ENCODE data around the gene HMOX1.
A peak's percentile ranks its signal among the peaks of the same experiment; 100 is the strongest.

The HMOX1 gene

DNA sequence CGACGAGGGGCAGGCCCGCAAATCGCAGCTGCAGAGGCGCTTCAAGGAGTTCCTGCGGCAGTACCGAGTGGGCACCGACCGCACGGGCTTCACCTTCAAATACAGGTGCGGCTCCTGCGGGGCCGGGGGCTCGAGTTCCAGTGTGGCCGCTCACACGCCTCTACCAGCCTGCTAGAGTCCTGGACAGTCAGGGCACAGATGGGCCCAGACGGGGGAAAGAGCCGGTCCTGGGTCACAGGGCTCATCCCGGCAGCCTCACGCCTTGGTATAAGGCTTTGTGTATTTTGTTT is 19.6 kb downstream of the HMOX1 start:
- DNase-seq (ENCODE audit: insufficient read length, low spot score) (no peak), FAIRE-seq (no peak)

DNA sequence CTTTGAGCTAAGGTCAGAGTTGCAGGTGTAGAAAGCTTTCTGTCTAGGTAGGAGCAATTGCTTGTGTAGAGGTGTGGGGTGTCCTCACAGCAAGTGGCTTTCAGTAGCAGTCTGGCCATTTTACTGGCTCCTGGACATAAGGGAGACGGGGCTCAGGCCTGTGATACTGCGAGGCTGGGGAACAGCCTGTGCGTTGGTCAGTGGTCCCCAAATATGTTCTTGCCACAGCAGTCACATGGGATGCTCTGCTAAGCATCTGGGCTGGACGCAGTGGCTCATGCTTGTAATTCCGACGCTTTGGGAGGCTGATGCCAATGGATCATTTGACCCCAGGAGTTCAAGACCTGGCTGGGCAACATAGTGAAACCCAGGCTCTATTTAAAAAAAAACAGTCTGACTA is 21.0 kb downstream of the HMOX1 start:
- DNase-seq (ENCODE audit: insufficient read length, low spot score) = no peak
- no peak for FAIRE-seq

DNA sequence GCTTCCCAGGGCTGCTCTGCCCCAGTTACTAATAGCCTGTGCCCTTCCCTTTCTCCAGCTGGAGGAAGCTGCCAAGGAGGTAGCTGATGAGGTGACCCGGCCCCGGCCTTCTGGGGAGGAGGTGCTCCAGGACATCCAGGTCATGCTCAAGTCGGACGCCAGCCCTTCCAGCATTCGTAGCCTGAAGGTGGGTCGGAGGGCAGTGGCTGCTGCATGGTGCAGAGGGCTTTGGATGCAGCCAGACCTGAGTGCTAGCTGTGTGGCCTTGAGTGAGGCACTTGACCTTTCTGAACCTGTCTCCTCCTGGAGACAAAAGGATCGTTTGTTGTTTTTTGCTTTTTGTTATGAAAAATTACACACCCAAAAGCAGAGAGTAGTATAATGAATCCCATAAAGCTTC is 22.5 kb downstream of the HMOX1 start:
- no peak for FAIRE-seq
- DNase-seq (ENCODE audit: insufficient read length, low spot score) = no peak

DNA sequence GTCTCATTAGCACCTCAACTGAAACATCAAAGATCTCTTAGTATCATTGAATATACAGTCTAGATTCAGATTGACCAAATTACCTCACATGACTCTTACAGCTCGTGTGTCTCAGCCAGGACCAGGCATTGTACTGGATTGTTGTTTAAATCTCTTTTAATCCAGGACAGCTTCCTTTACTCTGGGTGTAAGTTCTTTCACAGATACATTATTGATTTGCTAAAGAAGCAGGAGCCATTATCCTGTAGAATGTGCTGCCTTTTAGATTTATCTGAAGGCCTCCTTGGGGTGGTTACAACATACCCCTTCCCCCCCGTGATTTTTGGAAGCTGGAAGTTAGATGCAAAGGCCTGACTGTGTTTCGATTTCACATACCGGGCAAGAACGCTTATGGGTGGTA is 23.3 kb downstream of the HMOX1 start:
- DNase-seq (ENCODE audit: insufficient read length, low spot score) = no peak
- no peak for FAIRE-seq

DNA sequence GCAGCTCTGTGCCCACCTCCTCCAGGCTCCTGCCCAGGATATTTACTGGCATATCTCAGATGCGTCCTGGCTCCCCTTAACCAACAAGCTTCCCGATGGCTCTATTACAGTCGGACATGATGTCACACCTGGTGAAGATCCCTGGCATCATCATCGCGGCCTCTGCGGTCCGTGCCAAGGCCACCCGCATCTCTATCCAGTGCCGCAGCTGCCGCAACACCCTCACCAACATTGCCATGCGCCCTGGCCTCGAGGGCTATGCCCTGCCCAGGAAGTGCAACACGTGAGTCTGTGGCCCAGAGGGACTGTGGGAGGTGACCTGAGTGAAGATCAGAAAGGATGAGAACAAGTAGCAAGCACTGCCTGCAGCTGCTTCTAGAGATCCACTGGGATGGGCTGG is 25.5 kb downstream of the HMOX1 start:
- DNase-seq (ENCODE audit: insufficient read length, low spot score) (no peak), FAIRE-seq (no peak)

DNA sequence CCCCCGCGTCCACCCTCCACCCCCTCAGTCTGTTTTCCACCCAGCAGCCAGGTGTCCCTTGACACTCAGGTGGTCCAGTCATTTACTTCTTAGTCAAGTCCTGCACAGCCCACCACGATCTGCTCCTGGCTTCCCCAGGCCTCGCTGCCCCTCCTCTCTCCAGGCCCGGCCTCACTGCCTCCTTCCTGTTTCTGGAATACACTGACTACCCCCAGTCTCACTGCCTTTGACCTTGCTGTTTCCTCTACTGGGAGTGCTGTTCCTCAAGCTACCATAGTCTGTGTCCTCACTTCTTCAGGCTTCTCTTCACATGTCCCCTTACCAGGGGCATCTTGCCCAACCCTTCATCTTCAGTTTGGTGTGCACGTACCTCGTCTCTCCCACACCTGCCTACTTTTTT is 26.5 kb downstream of the HMOX1 start:
- FAIRE-seq (no peak), DNase-seq (ENCODE audit: insufficient read length, low spot score) (no peak)

DNA sequence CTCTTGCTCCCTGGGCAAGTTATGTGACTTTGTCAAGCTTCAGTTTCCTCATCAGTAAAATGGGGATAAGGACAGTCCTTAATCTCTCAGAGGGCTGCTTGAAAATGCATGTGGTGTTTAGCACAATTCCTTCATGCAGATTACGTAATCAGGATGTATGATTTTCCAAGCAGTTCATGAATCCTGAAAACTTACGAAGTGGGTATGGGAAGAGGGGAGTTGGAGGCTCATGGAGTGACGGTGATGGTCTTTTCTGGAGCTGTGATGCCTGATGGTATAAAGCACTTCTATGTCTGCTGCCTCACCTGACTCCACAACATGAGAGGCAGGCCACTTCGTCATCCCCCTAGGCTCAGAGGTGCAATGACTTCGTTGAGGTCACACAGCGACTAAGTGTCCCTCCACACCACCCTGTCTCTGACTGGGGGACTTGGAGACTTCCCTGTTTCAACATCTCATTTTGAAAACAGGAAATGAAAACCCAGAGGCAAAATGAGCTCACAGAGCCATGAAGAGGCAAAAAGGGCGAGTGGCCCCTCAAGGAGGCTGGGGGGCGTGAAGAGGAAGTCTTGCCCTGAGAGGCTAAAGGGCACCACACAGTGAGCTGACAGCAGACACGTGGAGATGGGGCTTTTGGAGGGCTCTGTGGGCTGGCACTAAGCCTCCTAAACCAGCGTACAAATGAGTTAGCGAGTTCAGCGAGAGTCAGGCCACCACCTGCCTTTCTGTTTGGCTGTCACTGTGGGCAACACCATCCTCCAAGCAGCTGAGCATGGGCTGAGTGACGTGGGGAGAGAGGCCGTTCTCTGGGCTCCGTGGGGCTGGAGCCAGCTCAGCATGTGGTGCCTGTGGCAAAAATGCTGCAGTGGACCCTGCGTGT is 29.1 kb downstream of the HMOX1 start:
- FAIRE-seq (no peak), DNase-seq (ENCODE audit: insufficient read length, low spot score) (no peak)

DNA sequence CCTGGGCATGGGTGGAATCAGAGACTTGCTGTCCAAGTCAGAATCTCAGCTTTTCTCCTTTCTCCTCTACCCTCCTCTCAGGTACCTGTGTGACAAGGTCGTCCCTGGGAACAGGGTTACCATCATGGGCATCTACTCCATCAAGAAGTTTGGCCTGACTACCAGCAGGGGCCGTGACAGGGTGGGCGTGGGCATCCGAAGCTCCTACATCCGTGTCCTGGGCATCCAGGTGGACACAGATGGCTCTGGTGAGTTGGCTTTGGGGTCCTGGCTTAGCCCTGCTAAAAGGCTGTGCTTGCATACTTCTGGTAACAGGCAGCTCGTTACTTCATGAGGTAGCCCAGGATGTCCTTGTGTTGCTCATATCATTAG is 29.8 kb downstream of the HMOX1 start:
- FAIRE-seq = no peak

DNA sequence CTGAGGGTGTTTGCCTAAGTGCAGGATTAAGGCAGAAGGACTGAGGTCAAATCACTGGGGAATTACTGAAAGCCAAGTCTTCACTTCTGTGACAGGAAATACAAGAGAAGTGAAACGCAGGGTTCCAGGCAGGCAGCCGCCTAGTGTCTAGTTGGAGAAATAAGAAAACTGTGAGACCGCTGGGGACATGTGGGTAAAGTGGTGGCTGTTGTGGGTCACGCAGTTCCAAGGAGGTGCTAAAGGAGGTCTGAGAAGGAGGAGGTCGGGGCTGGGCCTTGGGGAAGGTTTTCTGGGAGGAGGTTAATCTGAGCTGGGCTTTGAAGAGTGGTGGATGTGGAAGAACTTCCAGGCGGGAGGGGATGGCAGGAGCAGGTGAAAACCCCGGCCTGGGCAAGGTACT is 30.2 kb downstream of the HMOX1 start:
- DNase-seq (ENCODE audit: insufficient read length, low spot score) = no peak
- FAIRE-seq = no peak

More for the DNA sequence above, 29.8 kb downstream of the HMOX1 start:
- DNase-seq (ENCODE audit: insufficient read length, low spot score) = no peak

DNA sequence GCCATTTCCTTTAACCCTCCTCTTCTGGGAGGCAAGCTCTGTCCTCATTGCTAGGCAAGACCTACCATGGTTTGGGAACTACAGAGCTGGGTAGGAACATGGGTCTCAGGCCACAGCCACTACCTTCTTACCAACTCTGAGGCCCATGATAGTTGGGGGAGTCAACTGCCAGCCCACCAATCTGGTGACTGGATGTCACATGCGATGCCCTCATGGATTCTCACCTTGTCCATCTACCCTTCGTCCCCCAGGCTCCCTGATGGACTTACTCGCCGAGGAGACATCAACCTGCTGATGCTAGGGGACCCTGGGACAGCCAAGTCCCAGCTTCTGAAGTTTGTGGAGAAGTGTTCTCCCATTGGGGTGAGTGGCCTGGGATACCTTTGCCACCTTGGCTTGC is 32.7 kb downstream of the HMOX1 start:
- FAIRE-seq = no peak
- no peak for DNase-seq (ENCODE audit: insufficient read length, low spot score)

DNA sequence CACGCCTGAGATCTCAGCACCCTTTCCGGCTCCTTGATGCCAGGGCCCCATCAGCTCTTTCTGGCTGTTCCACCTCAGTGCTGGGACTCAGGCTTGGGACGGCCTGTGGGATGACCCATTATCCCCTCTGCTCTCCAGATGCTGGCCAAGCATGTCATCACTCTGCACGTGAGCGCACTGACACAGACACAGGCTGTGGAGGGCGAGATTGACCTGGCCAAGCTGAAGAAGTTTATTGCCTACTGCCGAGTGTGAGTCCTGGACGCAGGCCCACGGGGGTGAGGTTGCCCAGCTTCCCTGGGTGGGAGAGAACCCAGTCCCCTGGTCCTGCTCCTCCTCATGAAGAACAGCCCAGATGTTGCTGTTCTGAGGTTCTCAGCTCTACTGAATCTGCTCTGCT is 36.7 kb downstream of the HMOX1 start:
- no peak for DNase-seq (ENCODE audit: insufficient read length, low spot score)
- FAIRE-seq = no peak

DNA sequence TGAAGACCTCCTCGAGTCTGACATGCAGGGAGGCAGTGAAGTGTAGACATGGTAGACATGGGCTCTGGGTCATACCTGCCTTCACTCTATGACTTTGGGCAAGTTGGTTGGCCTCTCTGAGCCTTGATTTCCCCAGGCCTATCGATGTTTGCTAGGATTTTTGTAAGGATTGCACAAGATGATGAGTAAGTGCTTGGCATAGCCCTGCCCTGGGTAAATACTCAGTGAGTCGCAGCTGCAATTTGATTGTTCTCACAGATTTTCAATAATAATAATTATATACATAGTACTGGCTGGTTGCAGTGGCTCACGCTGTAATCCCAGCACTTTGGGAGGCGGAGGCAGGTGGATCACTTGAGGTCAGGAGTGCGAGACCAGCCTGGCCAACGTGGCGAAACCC is 37.2 kb downstream of the HMOX1 start:
- DNase-seq (ENCODE audit: insufficient read length, low spot score) (no peak), FAIRE-seq (no peak)

DNA sequence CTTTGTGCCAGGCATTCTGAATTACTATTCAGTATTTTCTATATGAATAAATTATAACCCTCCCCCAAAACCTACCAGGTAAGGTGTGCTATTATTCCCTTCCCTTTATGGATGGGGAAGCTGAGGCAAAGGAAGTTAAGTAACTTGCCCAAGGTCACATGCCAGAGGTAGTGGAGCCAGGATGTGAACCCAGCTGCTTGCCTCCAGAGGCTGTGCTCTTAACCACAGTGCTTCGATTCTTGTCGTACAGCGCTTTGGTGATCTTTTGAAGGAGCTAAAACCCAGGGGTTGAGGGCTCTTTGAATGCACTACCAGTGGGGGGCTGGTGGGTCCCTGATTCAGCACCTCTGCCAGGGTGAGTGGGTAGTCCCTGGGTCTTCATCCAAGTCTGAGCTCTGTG is 37.8 kb downstream of the HMOX1 start:
- FAIRE-seq = no peak

DNA sequence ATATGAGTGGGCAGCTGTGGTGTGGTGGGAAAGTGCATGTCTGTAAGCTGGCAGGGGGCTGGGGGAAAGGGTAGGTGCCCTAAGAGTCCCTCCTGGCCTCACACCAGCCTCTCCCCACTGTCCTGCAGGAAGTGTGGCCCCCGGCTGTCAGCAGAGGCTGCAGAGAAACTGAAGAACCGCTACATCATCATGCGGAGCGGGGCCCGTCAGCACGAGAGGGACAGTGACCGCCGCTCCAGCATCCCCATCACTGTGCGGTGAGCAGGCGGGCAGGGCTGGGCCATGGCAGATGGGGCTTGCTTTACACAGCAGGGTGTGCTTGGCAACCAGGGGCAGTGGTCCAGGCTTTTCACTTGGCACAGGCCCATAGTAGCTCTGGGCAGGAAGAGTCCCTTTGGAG is 38.9 kb downstream of the HMOX1 start:
- DNase-seq (ENCODE audit: insufficient read length, low spot score) = no peak

More for the DNA sequence above, 37.8 kb downstream of the HMOX1 start:
- no peak for DNase-seq (ENCODE audit: insufficient read length, low spot score)

DNA sequence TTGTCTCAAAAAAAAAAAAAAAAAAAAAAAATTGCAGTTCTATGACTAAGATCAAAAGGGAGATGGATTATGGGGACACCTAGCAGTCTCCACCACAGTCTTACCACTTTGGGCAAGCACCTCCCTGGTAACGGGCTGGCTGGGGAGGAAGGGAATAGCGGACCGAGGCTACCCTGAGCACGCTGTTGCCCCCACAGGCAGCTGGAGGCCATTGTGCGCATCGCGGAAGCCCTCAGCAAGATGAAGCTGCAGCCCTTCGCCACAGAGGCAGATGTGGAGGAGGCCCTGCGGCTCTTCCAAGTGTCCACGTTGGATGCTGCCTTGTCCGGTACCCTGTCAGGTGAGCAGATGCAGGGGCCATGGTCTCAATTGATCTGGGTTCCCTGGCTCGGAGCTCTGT is 40.2 kb downstream of the HMOX1 start:
- no peak for DNase-seq (ENCODE audit: insufficient read length, low spot score)

More for the DNA sequence above, 38.9 kb downstream of the HMOX1 start:
- no peak for FAIRE-seq

DNA sequence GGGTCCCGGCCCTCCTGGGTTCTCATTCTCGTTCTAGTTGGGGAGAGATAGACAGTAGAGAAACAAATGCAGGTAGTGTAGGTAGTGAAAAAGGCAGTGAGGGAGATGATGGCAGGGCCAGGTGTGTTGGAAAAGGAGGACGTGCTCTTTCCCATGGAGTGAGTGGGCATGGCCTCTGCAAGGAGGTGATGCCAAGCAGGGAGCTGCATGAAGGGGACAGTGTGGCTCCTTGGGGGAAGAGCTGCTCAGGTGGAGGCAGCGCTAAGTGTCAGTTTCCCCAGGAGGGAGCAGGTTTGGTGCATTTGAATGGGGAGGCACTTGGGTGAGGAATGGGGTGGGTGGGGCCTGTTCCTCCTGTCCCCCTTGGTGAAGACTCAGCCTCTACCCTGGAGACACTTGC is 41.2 kb downstream of the HMOX1 start:
- DNase-seq (ENCODE audit: insufficient read length, low spot score) (no peak), FAIRE-seq (no peak)

More for the DNA sequence above, 40.2 kb downstream of the HMOX1 start:
- no peak for FAIRE-seq

DNA sequence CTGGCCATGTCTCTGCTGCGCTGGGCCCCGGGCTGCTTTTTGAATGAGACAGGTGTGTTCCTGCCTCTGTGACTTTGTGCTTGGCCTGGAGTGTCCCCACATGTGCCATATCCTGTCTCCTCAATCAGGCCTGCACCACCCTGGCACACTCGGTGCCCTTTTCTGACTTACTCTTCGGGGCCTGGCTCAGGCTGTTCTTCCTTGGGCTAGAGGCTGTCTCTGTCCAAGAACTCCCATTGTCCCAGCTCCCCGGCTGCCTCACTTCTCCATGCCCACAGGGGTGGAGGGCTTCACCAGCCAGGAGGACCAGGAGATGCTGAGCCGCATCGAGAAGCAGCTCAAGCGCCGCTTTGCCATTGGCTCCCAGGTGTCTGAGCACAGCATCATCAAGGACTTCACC is 42.0 kb downstream of the HMOX1 start:
- FAIRE-seq (no peak), DNase-seq (ENCODE audit: insufficient read length, low spot score) (no peak)

DNA sequence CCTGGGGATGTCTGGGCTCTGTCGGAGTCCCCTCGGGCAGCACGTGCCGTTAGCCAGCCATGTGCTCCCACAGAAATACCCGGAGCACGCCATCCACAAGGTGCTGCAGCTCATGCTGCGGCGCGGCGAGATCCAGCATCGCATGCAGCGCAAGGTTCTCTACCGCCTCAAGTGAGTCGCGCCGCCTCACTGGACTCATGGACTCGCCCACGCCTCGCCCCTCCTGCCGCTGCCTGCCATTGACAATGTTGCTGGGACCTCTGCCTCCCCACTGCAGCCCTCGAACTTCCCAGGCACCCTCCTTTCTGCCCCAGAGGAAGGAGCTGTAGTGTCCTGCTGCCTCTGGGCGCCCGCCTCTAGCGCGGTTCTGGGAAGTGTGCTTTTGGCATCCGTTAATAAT is 43.2 kb downstream of the HMOX1 start:
- no peak for DNase-seq (ENCODE audit: insufficient read length, low spot score)
- no peak for FAIRE-seq

DNA sequence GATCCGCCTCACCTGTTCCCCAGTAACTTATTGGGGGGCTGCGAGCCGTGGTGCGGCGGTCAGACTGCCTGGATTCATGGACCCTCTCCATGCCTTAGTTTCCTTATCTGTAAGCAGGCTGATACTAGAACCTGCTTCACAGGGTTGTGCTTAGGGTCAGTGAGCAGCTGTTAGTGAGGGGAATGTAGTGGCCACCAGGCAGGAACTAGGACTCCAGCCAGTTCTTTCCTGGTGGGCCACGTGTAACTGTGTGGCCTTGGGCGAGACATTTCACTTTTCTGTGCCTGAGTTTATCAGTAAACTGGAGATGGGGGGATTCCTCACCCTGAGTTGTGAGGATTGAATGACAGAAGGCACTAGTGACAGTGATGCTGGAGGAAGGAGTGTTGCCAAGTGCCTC is 43.9 kb downstream of the HMOX1 start:
- DNase-seq (ENCODE audit: insufficient read length, low spot score) (no peak), FAIRE-seq (no peak)

DNA sequence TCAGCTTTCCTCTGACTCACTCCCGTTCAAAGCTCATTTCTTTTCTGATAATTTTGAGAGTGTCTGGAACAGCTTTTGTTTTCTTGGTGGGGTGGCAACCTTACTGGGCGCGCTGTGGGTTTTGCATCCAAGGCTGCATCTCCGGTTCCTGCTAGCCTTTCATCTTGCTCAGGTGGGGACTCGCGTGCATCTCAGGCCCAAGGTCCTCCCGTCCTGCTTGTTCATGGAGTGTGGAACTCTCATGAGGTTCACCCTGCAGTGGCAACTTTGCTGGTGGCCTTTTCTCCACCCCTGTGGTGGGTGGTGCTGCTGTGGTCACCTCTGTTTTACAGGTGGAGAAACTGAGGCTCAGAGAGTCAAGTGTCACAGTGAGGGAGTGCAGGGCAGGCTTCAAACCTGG is 44.6 kb downstream of the HMOX1 start:
- DNase-seq (ENCODE audit: insufficient read length, low spot score) = no peak
- FAIRE-seq = no peak

DNA sequence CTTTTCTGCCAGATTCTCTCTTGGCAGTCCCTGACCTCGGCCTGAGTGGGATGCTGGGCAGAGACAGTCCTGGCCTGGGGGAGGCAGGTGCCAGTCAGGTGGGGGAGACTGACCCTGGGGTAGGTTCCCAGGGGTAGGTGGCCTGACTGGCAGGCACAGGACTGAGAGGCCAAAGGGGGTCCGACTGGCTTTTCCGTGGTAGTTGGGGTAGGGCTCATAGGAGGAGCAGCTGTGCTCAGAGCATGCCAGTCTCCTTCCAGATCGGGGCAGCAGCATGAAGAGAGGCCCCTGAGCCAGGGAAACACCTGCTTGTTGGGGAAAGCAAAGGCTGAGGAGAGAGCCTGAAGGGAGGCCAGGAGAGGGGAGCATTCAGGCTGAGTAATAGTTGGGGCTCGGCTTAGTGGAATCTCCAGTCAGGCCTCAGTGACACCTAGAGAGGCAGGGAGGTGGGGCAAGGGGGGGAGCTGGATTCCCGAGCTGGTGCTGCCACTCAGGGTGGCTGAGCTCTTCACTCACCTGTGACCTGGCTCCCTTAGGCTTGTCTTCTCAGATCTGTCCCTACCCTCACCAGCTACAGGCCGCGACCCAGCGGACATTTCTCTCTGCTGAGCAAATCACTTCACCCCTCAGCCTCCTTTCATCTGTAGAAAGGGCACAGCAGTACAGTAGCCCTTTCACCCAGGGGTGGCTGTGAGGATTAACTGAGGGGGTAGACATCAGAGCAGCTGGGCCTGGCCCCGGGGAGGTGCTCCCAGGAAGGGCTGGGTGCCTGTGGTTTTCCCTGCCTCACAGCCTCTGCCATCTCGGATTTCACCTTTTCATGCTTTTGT is 45.3 kb downstream of the HMOX1 start:
- peak; percentile 19 for DNase-seq (ENCODE audit: insufficient read length, low spot score)
- no peak for FAIRE-seq

DNA sequence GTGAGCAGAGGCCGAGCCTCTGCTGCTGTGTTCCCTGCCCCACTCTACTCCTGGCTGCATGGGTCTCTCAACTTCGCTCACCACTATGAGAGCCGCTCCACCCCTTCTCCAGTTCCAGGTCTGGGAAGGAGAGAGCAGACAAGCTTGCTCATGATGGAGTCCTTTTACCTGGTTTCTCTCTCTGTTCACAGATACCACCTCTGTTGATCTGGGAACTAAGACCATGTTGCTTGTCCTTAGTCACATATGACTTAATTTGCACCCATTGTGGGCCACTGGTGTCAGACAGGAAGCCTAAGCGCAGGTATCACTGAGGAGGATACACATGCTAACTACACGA is 45.9 kb downstream of the HMOX1 start:
- no peak for FAIRE-seq
- no peak for DNase-seq (ENCODE audit: insufficient read length, low spot score)

Measured in HTR-8/SVneo (cell line).